HEK293T (cell line): ENCODE measurements around the gene EIF4E3.

ENCODE experiments used
- CTCF ChIA-PET: fragments of 350-600 bp; formaldehyde crosslinking; extraction: SDS; loops from one replicate; lab custom pipeline; 2021; ENCODE audit warnings: antibody characterized with exemption, inconsistent platforms; lab: Yijun Ruan, JAX
- POLR2A ChIA-PET: fragments of 350-600 bp; formaldehyde crosslinking; extraction: SDS; loops from one replicate; lab custom pipeline; 2020; ENCODE audit warnings: antibody characterized with exemption, inconsistent platforms; lab: Yijun Ruan, JAX
- DNase-seq: peaks from one replicate; pipeline ENCODE4 v3.0.0; 2012; ENCODE audit warnings: mixed read lengths; ENCODE audit errors: extremely low spot score
- ARNT ChIP-seq: fragments of 450-650 bp; IDR thresholded peaks from 2 replicates; pipeline ENCODE4 v1.6.1; 2017; ENCODE audit warnings: mild to moderate bottlenecking
- BHLHE40 ChIP-seq: fragments of 450-650 bp; IDR thresholded peaks from 2 replicates; pipeline ENCODE4 v1.6.1; 2016; ENCODE audit warnings: mild to moderate bottlenecking, moderate library complexity, borderline replicate concordance
- CTBP1 ChIP-seq: fragments of 450-650 bp; IDR thresholded peaks from 2 replicates; pipeline ENCODE4 v1.6.1; 2016; ENCODE audit warnings: borderline replicate concordance
- ELF4 ChIP-seq: fragments of 450-650 bp; IDR thresholded peaks from 2 replicates; pipeline ENCODE4 v1.6.1; 2017; ENCODE audit warnings: antibody characterized with exemption
- FOXA1 ChIP-seq: fragments of 450-650 bp; IDR thresholded peaks from 2 replicates; pipeline ENCODE4 v1.6.1; 2016; ENCODE audit warnings: mild to moderate bottlenecking
- FOXK2 ChIP-seq: fragments of 450-650 bp; IDR thresholded peaks from 2 replicates; pipeline ENCODE4 v1.6.1; 2016; ENCODE audit warnings: mild to moderate bottlenecking
- FOXM1 ChIP-seq: fragments of 450-650 bp; IDR thresholded peaks from 2 replicates; pipeline ENCODE4 v1.6.1; 2017; ENCODE audit warnings: mild to moderate bottlenecking, borderline replicate concordance
- HDGF ChIP-seq: fragments of 450-650 bp; IDR thresholded peaks from 2 replicates; pipeline ENCODE4 v1.6.1; 2017; ENCODE audit warnings: antibody characterized with exemption, borderline replicate concordance
- L3MBTL2 ChIP-seq: fragments of 450-650 bp; conservative IDR thresholded peaks from 2 replicates; pipeline ENCODE4 v1.6.1; 2016; ENCODE audit warnings: mild to moderate bottlenecking
- LEF1 ChIP-seq: fragments of 450-650 bp; IDR thresholded peaks from 2 replicates; pipeline ENCODE4 v1.6.1; 2017; ENCODE audit warnings: mild to moderate bottlenecking, borderline replicate concordance
- NFRKB ChIP-seq: fragments of 450-650 bp; IDR thresholded peaks from 2 replicates; pipeline ENCODE4 v1.6.1; 2016; ENCODE audit warnings: mild to moderate bottlenecking, moderate library complexity
- SP1 ChIP-seq: fragments of 450-650 bp; IDR thresholded peaks from 2 replicates; pipeline ENCODE4 v1.6.1; 2017
- SUZ12 ChIP-seq: fragments of 450-650 bp; IDR thresholded peaks from 2 replicates; pipeline ENCODE4 v1.6.1; 2016; ENCODE audit warnings: mild to moderate bottlenecking
- TARDBP ChIP-seq: fragments of 450-650 bp; IDR thresholded peaks from 2 replicates; pipeline ENCODE4 v1.6.1; 2016
- ZNF384 ChIP-seq: fragments of 450-650 bp; IDR thresholded peaks from 2 replicates; pipeline ENCODE4 v1.6.1; 2016
- TF ChIP-seq, protein P1 (sequence below): fragments of 450-650 bp; IDR thresholded peaks from 2 replicates; pipeline ENCODE4 v1.6.1; 2016

Gene EIF4E3

DNA sequence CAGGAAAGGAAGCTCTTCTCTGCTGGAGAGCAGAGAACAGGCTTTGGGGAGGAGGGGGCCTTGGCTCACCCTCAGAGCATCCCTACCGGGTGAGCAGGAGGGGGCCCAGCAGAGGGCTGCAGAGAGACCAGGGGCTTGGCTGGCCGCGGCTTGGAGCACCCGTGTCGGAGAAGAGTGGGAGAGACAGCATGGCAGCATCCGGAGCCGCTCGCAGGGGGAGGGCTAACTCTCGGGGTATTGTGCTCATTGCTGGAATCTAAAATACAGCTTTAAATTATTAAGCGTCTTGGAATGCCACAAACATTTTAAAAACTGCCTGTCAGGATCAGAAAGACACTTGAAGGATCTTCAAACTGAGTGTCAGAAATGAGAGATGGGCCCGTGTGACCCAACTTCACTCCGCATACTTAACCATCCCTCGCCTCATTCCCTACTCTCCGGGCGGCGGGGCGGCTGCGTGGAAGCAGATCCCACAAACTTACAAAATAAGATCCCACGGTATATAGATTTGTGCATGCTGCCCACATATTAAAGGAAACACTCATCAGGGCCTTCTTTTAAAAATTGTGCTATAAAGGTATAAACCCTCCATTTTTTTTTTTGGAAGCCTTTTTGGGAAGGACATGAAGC lies 53.9 kb downstream of the EIF4E3 start:
- no peak for DNase-seq
- CTCF ChIA-PET = no interaction called here
- POLR2A ChIA-PET = no interaction called here
- TF ChIP-seq FOXM1 (no peak), ARNT (no peak), HDGF (no peak), L3MBTL2 (no peak), LEF1 (no peak), BHLHE40 (no peak), SP1 (no peak), FOXA1 (no peak), ELF4 (no peak), TARDBP (no peak), FOXK2 (no peak), ZNF384 (no peak), SUZ12 (no peak)
- TF ChIP-seq, protein P1, sequence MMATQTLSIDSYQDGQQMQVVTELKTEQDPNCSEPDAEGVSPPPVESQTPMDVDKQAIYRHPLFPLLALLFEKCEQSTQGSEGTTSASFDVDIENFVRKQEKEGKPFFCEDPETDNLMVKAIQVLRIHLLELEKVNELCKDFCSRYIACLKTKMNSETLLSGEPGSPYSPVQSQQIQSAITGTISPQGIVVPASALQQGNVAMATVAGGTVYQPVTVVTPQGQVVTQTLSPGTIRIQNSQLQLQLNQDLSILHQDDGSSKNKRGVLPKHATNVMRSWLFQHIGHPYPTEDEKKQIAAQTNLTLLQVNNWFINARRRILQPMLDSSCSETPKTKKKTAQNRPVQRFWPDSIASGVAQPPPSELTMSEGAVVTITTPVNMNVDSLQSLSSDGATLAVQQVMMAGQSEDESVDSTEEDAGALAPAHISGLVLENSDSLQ = no peak

DNA sequence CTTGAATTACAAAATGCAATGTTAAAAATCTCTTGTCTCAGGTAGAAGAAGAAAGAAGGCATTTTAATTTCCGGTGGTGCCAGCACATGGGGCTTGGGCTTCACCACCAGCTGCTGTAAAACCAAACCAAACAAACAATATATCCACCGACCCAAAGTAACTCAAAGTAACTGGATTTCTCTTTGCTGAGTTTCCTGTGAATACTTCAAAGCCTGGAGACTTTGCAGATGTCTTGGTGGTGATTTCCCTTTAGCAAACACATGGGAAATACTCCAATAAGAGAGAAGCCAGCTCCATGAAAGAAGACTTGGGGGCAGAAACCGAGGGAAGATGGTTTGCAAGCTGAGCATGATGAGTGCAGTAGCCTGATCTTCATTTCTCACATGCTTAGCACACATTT lies 62.6 kb downstream of the EIF4E3 start:
- TF ChIP-seq FOXM1 = no peak
- no peak for TF ChIP-seq FOXK2
- TF ChIP-seq, protein P1 = no peak
- TF ChIP-seq LEF1 = no peak
- no peak for TF ChIP-seq TARDBP
- TF ChIP-seq BHLHE40 = no peak
- no peak for TF ChIP-seq NFRKB
- TF ChIP-seq ARNT = no peak
- no peak for TF ChIP-seq ZNF384
- POLR2A ChIA-PET = no interaction called here
- no peak for DNase-seq
- CTCF ChIA-PET = interaction anchor here (1.8 kb wide), 1 partner anchor 19 kb away, joined by 4 read pairs; no protein-coding TSS in a partner anchor

DNA sequence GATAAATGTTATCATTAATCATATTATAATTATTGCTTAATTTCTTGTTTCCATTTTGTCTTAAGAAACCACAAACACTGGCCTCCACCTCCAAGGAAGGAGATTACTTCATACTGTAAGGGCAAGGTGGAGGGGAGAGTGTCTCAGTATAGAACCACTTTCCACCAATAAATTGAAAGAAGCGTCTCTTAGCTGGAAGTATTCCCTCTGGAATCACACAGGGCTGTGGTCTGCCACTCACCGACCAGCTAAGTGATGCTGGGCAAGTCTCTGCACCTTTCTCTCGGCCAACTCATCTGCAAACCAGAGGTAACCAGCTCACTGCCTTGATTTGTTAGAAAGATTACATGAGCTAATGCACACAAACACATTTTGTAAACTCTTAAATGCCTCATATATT lies 63.1 kb downstream of the EIF4E3 start:
- TF ChIP-seq FOXA1 = no peak
- no peak for TF ChIP-seq ARNT
- no peak for TF ChIP-seq BHLHE40
- TF ChIP-seq ELF4 = no peak
- no peak for TF ChIP-seq TARDBP
- no peak for TF ChIP-seq ZNF384
- TF ChIP-seq L3MBTL2 = no peak
- no peak for TF ChIP-seq LEF1
- TF ChIP-seq NFRKB = no peak
- TF ChIP-seq FOXK2 = no peak
- DNase-seq = no peak
- ChIA-PET CTCF (interaction anchor here (1.8 kb wide), 1 partner anchor 20 kb away, joined by 4 read pairs; no protein-coding TSS in a partner anchor), POLR2A (no interaction called here)

DNA sequence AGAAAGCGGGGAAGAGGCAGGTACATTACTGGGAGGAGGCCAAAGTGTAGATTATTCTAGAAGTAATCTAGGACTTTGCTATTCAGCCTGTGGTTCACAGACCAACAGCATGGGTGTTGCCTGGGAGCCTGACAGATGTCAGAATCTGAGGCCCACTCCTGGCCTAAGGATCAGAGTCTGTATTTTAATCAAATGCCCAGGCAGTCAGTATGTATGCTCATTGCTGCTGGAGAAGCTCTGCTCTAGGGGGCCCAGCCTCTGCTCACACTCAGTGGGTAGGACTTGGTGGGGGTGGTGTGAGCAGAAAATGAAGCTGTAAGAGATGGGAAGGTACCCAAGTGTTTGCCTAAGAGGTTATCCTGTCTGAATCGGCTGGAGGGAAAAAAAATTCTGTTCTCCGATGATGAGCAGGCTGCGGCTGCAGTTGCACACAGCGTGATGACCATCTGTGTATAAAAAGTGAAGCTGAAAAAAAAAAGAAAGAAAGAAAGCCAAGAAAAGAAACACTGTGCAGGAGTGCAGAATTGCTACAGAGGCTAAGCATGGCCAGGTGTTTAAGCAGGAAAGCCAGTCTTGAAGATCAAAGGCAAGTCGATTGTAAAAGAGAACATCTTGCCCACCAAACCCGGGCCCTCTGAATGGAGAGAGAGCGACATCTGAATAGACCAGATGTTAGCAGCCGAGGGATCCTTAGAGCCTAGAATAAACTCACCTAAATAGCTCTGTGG lies 65.2 kb downstream of the EIF4E3 start:
- TF ChIP-seq FOXM1 = no peak
- TF ChIP-seq, protein P1 = no peak
- TF ChIP-seq LEF1 = no peak
- no peak for TF ChIP-seq CTBP1
- TF ChIP-seq FOXK2 = no peak
- TF ChIP-seq NFRKB = no peak
- TF ChIP-seq ELF4 = no peak
- no peak for TF ChIP-seq TARDBP
- no peak for TF ChIP-seq ARNT
- no peak for TF ChIP-seq FOXA1
- TF ChIP-seq SUZ12 = no peak
- TF ChIP-seq BHLHE40 = no peak
- TF ChIP-seq HDGF = no peak
- TF ChIP-seq SP1 = no peak
- no peak for TF ChIP-seq ZNF384
- no peak for TF ChIP-seq L3MBTL2
- ChIA-PET CTCF (interaction anchor here (0.5 to 1.0 kb wide), 2 partner anchors 14 to 21 kb away, joined by 3 read pairs; no protein-coding TSS in a partner anchor), POLR2A (no interaction called here)
- no peak for DNase-seq

DNA sequence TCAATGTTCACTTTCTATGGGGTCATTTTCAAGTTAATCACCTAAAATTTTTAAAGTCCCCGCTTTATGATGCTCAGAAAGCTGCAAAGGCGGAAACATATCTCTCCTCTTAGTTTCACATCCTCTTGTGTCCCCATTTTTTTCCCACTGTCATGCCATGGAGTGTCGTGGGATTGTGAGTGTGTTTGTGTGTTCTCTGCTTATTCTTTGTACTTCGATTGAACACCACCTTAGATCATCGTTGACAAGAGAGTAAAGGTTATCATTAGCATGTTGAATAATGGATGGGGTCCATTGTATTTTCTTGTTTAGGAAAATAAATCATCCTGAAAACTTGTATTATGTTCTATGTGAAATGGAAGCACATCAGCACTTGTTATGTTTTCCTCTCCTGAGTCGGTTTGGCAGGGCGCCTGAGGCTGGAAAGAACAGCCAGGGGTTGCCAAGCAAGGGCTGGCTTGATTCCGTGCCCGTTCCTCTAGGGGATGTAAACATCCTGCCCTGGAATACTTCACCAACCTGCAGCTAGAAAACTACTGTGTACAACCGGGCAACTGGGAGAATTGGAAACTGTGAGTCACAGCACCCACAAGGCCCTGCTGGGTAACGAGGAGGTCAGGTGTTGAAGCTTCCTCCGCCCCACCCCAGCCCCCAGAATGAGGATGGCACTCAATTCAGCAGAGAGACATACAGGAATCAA lies 67.2 kb downstream of the EIF4E3 start:
- ChIA-PET CTCF (no interaction called here), POLR2A (no interaction called here)
- DNase-seq = no peak
- TF ChIP-seq SUZ12 = no peak
- TF ChIP-seq CTBP1 = no peak
- TF ChIP-seq ELF4 = no peak
- no peak for TF ChIP-seq TARDBP
- no peak for TF ChIP-seq FOXK2
- TF ChIP-seq, protein P1 = no peak
- TF ChIP-seq L3MBTL2 = no peak
- TF ChIP-seq ARNT = no peak
- no peak for TF ChIP-seq LEF1
- no peak for TF ChIP-seq NFRKB
- TF ChIP-seq BHLHE40 = no peak
- TF ChIP-seq FOXA1 = no peak
